ENCODE results near the gene NLRP5.

The NLRP5 gene

GRCh38 chr19:56101095-56101494 lies 114.5 kb downstream of the NLRP5 start:
- Histone ChIP-seq H3K36me3 (ENCODE audit: control insufficient read depth in 2 of 2, insufficient read depth in 1 of 2, low read length in 2 of 2) (peaks cover under 1 to 50% of the 10 kb centered on the region in 2 experiments; a peak in 2 of 3 replicates), H3K27ac (ENCODE audit: extremely low read depth, low read depth, low read length) (no peak overlapping the region), H3K9me3 (ENCODE audit: control insufficient read depth, insufficient read depth, low read depth, low read length) (no peaks in the 10 kb centered on the region), H3K4me3 (ENCODE audit: low read depth, low read length) (no peak overlapping the region), H3K4me1 (ENCODE audit: control insufficient read depth, insufficient read depth, low read length) (peaks cover 9% of the 10 kb centered on the region)
- POLR2A ChIA-PET: no interaction called here
- CTCF ChIA-PET: interaction anchor here (0.7 to 1.9 kb wide), 3 partner anchors 20 to 1664 kb away, joined by 4 to 5 read pairs (median 5); no protein-coding TSS in a partner anchor
- TF ChIP-seq ZSCAN4 (tag by site-specific recombination; IDR thresholded peaks at IDR 0.05) (no peak), ZNF664 (tag by site-specific recombination; IDR thresholded peaks at IDR 0.05) (no peak), PRDM4 (tag by site-specific recombination; IDR thresholded peaks at IDR 0.05) (no peak), ZEB2 (tag by site-specific recombination; IDR thresholded peaks at IDR 0.05) (no peak), ZNF645 (tag by site-specific recombination; IDR thresholded peaks at IDR 0.05) (no peak), ZNF621 (tag by site-specific recombination; IDR thresholded peaks at IDR 0.05) (no peak), ATF2 (tag by site-specific recombination; IDR thresholded peaks at IDR 0.05; ENCODE audit: low read depth) (no peak), ZBTB20 (tag by site-specific recombination; IDR thresholded peaks at IDR 0.05) (no peak), SCRT1 (tag by site-specific recombination; IDR thresholded peaks at IDR 0.05; ENCODE audit: borderline replicate concordance) (no peak), SALL2 (tag by site-specific recombination; IDR thresholded peaks at IDR 0.05; ENCODE audit: borderline replicate concordance) (no peak)

- ChIA-PET CTCF (interaction anchor here (0.7 to 1.9 kb wide), 4 partner anchors 21 to 1663 kb away, joined by 4 to 5 read pairs (median 4); no protein-coding TSS in a partner anchor), POLR2A (no interaction called here)
- H3K4me1 ChIP-seq (ENCODE audit: control insufficient read depth, insufficient read depth, low read length): peaks cover 10% of the 10 kb centered on the region
- TF ChIP-seq ZNF792 (tag by site-specific recombination; IDR thresholded peaks at IDR 0.05) (no peak), ZNF211 (tag by site-specific recombination; IDR thresholded peaks at IDR 0.05; ENCODE audit: low read depth) (no peak), ZBTB21 (tag by site-specific recombination; IDR thresholded peaks at IDR 0.05) (no peak), PATZ1 (tag by site-specific recombination; IDR thresholded peaks at IDR 0.05) (no peak), ZBTB11 (tag by site-specific recombination; conservative IDR thresholded peaks at IDR 0.05; ENCODE audit: low read depth) (no peak), ZNF10 (tag by site-specific recombination; IDR thresholded peaks at IDR 0.05) (no peak), ZNF274 (IDR thresholded peaks at IDR 0.05; ENCODE audit: low read length) (no peak), ZNF274 (tag by site-specific recombination; IDR thresholded peaks at IDR 0.05; ENCODE audit: borderline replicate concordance) (no peak), HOXC10 (CRISPR knock-in tag; IDR thresholded peaks at IDR 0.05) (no peak), ZNF488 (tag by site-specific recombination; IDR thresholded peaks at IDR 0.05) (no peak)
- no peak overlapping the region for H3K4me3 ChIP-seq (ENCODE audit: low read depth, low read length)
- H3K36me3 ChIP-seq (ENCODE audit: control insufficient read depth in 2 of 2, insufficient read depth in 1 of 2, low read length in 2 of 2): peaks cover 0 to 47% of the 10 kb centered on the region in 2 experiments; a peak in 2 of 3 replicates
- no peak overlapping the region for H3K27ac ChIP-seq (ENCODE audit: extremely low read depth, low read depth, low read length)
- no peaks in the 10 kb centered on the region for H3K9me3 ChIP-seq (ENCODE audit: control insufficient read depth, insufficient read depth, low read depth, low read length)
These were observed 115.4 kb downstream of the NLRP5 start for GRCh38 chr19:56101746-56102535.
